NT2/D1 (cell line): Measurements from ENCODE around the gene MYO1D.

Source experiments
- DNase-seq: peaks from one replicate; pipeline ENCODE4 v3.0.0-alpha.2; 2011; ENCODE audit warnings: low read depth, low spot score
- H3K27me3 ChIP-seq: 2 replicates; pipeline ENCODE4 v1.6.0; 2011; ENCODE audit warnings: mild to moderate bottlenecking; ENCODE audit not compliant: insufficient read length, insufficient read depth
- H3K36me3 ChIP-seq: 2 replicates; pipeline ENCODE4 v1.6.1; 2011; ENCODE audit warnings: mild to moderate bottlenecking, low read length, mixed read lengths; ENCODE audit not compliant: insufficient read depth, insufficient read length
- H3K4me1 ChIP-seq: 2 replicates; pipeline ENCODE4 v1.5.1; 2011; ENCODE audit not compliant: insufficient read depth, insufficient read length
- H3K4me3 ChIP-seq: 2 replicates; pipeline ENCODE4 v1.5.1; 2011; ENCODE audit warnings: low read depth; ENCODE audit not compliant: insufficient read length
- H3K9ac ChIP-seq: 2 replicates; pipeline ENCODE4 v1.6.0; 2011; ENCODE audit warnings: low read depth; ENCODE audit not compliant: insufficient read length
- H3K9me3 ChIP-seq: 2 replicates; pipeline ENCODE4 v1.5.1; 2011; ENCODE audit warnings: mild to moderate bottlenecking, low read length; ENCODE audit not compliant: insufficient read depth
- SUZ12 ChIP-seq: IDR thresholded peaks from 2 replicates; pipeline ENCODE4 v1.6.1; 2011; ENCODE audit not compliant: insufficient read length, insufficient read depth; ENCODE audit errors: extremely low read depth
- YY1 ChIP-seq: IDR thresholded peaks from 2 replicates; pipeline ENCODE4 v1.6.1; 2011; ENCODE audit not compliant: insufficient read length, insufficient read depth
- ZNF274 ChIP-seq: IDR thresholded peaks from 2 replicates; pipeline ENCODE4 v1.6.1; 2011; ENCODE audit warnings: mild to moderate bottlenecking, low read depth, low read length

MYO1D gene

DNA sequence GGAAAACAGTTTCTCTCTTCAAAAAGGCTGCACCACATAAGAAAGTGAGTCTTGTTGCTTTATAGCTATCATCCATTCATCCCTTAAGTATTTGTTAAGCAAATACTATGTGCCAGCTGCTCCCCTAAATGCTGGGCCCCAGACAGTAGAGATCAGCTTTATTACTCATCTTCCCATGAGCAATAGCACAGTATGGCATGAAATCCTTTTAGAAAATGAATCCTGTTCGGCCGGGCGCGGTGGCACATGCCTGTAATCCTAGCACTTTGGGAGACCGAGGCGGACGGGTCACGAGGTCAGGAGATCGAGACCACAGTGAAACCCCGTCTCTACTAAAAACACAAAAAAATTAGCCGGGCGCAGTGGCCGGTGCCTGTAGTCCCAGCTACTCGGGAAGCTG is 99.5 kb downstream of the MYO1D start:
- no peak for DNase-seq
- no peak for TF ChIP-seq YY1
- no peak for TF ChIP-seq SUZ12
- TF ChIP-seq ZNF274 = no peak
- H3K36me3 ChIP-seq = no peaks in the 10 kb centered on the region

DNA sequence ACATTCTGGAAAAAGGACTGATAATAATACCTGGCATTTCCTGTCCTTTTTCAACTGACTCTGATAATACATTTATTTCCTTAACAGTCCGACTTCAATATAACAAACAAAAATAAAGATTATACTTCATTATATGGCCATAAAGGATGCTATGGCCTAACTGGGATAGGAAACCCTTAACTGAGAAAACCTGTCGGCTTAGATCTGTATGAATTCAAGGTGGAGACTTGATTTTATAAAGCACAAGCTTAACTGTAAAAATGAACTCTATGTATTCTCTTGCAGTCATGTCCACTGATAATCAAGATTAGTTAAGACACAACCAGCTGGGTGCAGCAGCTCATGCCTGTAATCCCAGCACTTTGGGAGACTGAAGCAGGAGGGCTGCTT is 102.2 kb downstream of the MYO1D start:
- H3K36me3 ChIP-seq = no peaks in the 10 kb centered on the region
- H3K9ac ChIP-seq = no peak overlapping the region
- no peak overlapping the region for H3K4me3 ChIP-seq
- H3K9me3 ChIP-seq = no peaks in the 10 kb centered on the region
- DNase-seq = no peak
- no peaks in the 10 kb centered on the region for H3K4me1 ChIP-seq
- no peaks in the 10 kb centered on the region for H3K27me3 ChIP-seq
- TF ChIP-seq SUZ12 (no peak), YY1 (no peak), ZNF274 (no peak)

More for the DNA sequence above, 99.5 kb downstream of the MYO1D start:
- Histone ChIP-seq H3K27me3 (no peaks in the 10 kb centered on the region), H3K9ac (no peak overlapping the region), H3K9me3 (no peaks in the 10 kb centered on the region), H3K4me1 (no peaks in the 10 kb centered on the region), H3K4me3 (no peak overlapping the region)

DNA sequence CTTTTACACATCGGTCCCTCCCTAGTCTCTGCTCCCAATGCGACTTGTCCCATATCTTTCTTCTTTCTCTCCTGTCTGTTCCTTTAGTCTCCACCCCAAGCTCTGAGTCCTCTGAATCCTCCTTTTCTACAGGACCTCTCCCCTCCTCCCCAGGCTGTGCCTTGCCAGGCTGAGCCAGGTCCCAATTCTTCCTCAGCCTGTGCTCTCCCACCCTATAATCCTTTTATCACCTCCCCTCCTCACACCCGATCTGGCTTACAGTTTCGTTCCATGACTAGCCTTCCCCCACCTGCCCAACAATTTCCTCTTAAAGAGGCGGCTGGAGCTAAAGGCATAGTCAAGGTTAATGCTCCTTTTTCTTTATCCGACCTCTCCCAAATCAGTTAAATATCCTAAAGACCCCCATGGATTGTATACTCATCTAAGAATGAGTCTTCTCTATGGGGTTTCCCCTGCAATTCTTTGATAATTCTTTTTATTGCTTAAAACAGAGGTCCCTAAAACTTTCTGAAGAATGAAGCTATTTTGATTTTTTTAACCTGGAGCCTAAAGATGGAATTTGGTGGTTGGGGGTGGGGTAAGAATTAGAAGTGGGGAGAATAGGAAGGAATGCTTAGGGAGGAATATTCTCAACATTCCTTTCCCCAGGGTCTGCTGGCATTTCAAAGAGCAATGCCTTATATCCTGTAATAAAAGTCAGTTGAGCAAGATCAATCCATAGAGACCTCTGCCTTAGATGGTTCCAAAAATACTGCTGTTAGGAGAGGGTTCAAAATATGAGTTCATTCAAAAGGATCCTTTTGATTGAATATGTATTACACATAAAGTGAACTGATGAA is 102.8 kb downstream of the MYO1D start:
- DNase-seq = no peak
- H3K4me1 ChIP-seq = no peaks in the 10 kb centered on the region
- H3K9ac ChIP-seq = no peak overlapping the region
- H3K36me3 ChIP-seq = no peaks in the 10 kb centered on the region
- H3K9me3 ChIP-seq = no peaks in the 10 kb centered on the region
- no peaks in the 10 kb centered on the region for H3K27me3 ChIP-seq
- H3K4me3 ChIP-seq = no peak overlapping the region
- TF ChIP-seq ZNF274 (no peak), YY1 (no peak), SUZ12 (no peak)

DNA sequence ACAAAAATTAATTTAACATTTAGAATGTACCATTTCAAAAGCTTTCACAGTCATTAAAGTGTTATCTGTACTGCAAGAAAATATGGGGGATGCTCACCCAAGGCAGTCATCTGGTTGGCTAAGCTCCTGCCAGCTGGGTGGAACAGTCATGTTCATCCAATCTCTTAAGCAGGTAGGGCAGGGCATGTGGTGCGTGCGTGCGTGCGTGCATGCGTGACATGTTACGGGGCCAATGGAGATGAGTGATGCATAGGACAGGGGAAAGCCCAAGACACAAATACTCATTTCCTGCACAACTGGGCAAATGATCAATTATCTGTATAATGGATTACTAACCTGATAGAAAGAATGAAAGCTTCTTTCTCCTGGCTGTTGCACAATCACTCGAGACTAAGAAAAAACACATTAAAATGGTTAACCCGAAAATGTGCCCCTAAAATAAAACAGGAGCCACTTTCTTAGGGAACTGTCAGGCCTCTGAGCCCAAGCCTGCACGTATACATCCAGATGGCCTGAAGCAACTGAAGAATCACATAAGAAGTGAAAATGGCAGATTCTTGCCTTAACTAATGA is 104.4 kb downstream of the MYO1D start:
- Histone ChIP-seq H3K4me3 (no peak overlapping the region), H3K9me3 (no peaks in the 10 kb centered on the region), H3K4me1 (no peaks in the 10 kb centered on the region), H3K27me3 (no peaks in the 10 kb centered on the region), H3K36me3 (no peaks in the 10 kb centered on the region), H3K9ac (no peak overlapping the region)
- TF ChIP-seq YY1 (no peak), SUZ12 (no peak), ZNF274 (no peak)
- DNase-seq = no peak

DNA sequence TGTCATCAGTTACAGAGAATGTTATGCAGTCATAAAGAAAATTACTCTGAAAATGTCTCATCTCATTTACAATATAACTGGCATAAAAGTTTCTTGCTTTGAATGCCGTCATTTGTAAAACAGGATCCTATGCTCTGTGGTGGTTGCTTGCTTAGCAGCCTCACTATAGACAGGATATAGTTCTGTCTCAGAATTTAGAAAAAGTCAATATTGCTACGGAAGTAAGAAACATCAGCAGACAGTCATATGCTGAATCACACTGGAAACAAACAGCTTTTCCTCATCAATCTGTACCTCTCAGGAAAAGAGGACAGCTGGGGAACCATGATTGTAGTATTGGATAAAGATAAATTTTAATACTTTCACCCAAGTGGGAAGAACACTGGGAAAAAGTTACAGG is 105.5 kb downstream of the MYO1D start:
- no peaks in the 10 kb centered on the region for H3K27me3 ChIP-seq
- no peak overlapping the region for H3K9ac ChIP-seq
- no peak for DNase-seq
- no peak overlapping the region for H3K4me3 ChIP-seq
- no peaks in the 10 kb centered on the region for H3K4me1 ChIP-seq
- TF ChIP-seq ZNF274 = no peak
- no peak for TF ChIP-seq SUZ12
- TF ChIP-seq YY1 = no peak
- no peaks in the 10 kb centered on the region for H3K36me3 ChIP-seq
- no peaks in the 10 kb centered on the region for H3K9me3 ChIP-seq

DNA sequence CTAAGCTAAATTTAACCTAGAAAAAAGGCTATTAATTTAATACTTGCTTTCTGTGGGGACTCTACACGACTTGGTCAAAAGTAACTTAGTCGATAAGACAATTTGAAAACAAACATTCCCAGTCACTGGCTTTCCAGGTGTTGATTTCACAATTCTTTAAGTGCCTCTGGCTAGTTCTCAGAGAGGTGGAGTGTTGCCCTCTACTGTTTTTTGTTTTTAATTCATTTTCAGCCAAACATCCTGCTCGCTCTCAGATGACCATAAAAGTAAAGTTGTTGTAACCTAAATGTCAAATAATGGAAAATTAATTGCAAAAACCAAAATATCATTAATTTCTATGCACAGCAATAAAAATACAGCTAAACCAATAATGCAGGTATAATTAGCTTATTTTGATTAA is 107.1 kb downstream of the MYO1D start:
- no peaks in the 10 kb centered on the region for H3K4me1 ChIP-seq
- no peaks in the 10 kb centered on the region for H3K9me3 ChIP-seq
- H3K4me3 ChIP-seq = no peak overlapping the region
- no peak for TF ChIP-seq ZNF274
- no peak for TF ChIP-seq SUZ12
- no peak for TF ChIP-seq YY1
- H3K9ac ChIP-seq = no peak overlapping the region
- H3K36me3 ChIP-seq = no peaks in the 10 kb centered on the region
- no peak for DNase-seq
- H3K27me3 ChIP-seq = no peaks in the 10 kb centered on the region

DNA sequence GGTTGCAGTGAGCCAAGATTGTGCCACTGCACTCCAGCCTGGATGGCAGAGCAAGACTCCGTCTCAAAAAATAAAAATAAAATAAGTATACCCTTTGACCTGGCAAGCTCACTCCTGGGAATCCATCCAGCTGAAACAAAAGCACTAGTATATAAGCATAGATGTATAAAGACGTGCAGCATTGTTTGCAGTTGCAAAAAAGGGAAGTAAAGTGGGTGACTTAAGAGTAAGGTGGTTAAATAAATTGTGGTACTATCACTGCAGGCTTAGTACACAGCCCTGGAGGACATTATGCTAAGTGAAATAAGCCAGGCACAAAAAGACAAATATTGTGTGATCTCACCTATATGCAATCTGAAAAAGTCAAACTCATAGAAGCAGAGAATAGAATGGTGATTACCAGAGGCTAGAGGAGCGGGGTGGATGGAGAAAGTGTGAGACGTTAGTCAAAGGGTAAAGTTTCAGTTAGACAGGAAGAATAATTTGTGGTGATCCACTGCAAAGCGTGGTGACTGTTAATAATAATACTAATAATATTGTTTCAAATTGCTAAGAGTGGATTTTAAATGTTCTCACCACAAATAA is 113.0 kb downstream of the MYO1D start:
- Histone ChIP-seq H3K27me3 (no peaks in the 10 kb centered on the region), H3K9ac (no peak overlapping the region), H3K36me3 (no peaks in the 10 kb centered on the region), H3K9me3 (no peaks in the 10 kb centered on the region), H3K4me3 (no peak overlapping the region), H3K4me1 (no peaks in the 10 kb centered on the region)
- no peak for TF ChIP-seq SUZ12
- no peak for TF ChIP-seq ZNF274
- no peak for TF ChIP-seq YY1
- DNase-seq = no peak
